OCI-LY7 (cell line): ENCODE measurements around the gene CNOT6. TPM values are rescaled to one million over a fixed set of nuclear protein-coding genes. Genes with fewer than 3 reads are reported as not detected.
A peak's percentile ranks its signal among the peaks of the same experiment; 100 is the strongest.
"Not testable (repeated sequence)": the region's sequence is repeated elsewhere in the genome, so short reads cannot be mapped to it uniquely, and the experiment has no call there.

Experiments used
- BruUV-seq: library from RNA; stranded (reverse); fragments of 400-500 nt; replicated peaks from 2 replicates; lab custom pipeline; 2021; lab: Mats Ljungman, UMichigan
- CTCF ChIA-PET: fragments of 300-600 bp; sonication (Branson Sonifier 250); formaldehyde crosslinking; loops from one replicate; lab custom pipeline; 2022; ENCODE audit warnings: antibody characterized with exemption; ENCODE audit not compliant: unreplicated experiment; lab: Charles Lee
- POLR2A ChIA-PET: fragments of 300-600 bp; sonication (Branson Sonifier 250); formaldehyde crosslinking; loops from one replicate; lab custom pipeline; 2022; ENCODE audit warnings: antibody characterized with exemption; lab: Charles Lee
- DNase-seq: peaks from one replicate; pipeline ENCODE4 v3.0.0-alpha.2; 2015; ENCODE audit warnings: low spot score
- H2AFZ ChIP-seq: fragments of 200-600 bp; sonication (generic), shearing (Covaris generic); 2 replicates; pipeline ENCODE4 v1.6.1; 2014; ENCODE audit warnings: mild to moderate bottlenecking, antibody characterized with exemption, low read length, moderate library complexity
- H3K27ac ChIP-seq: fragments of 200-600 bp; sonication (generic); 2 replicates; pipeline ENCODE4 v1.5.1; 2014; ENCODE audit warnings: mixed run types, low read depth, mild to moderate bottlenecking, moderate library complexity, low read length, inconsistent platforms; ENCODE audit not compliant: poor library complexity, severe bottlenecking
- H3K36me3 ChIP-seq: fragments of 200-600 bp; sonication (generic); 2 replicates; pipeline ENCODE4 v1.6.1; 2014; ENCODE audit warnings: mild to moderate bottlenecking, antibody characterized with exemption, low read length, moderate library complexity, mixed read lengths; ENCODE audit not compliant: insufficient read depth
- H3K4me1 ChIP-seq: fragments of 200-600 bp; sonication (generic); 2 replicates; pipeline ENCODE4 v1.5.1; 2014; ENCODE audit warnings: mild to moderate bottlenecking, low read length; ENCODE audit not compliant: insufficient read depth, poor library complexity, severe bottlenecking
- H3K4me2 ChIP-seq: fragments of 200-600 bp; sonication (generic); 2 replicates; pipeline ENCODE4 v1.6.1; 2014; ENCODE audit warnings: mild to moderate bottlenecking, low read length
- H3K4me3 ChIP-seq: fragments of 200-600 bp; sonication (generic); 2 replicates; pipeline ENCODE4 v1.5.1; 2014; ENCODE audit warnings: mild to moderate bottlenecking, low read depth, low read length; ENCODE audit not compliant: poor library complexity, severe bottlenecking
- H3K79me2 ChIP-seq: fragments of 200-600 bp; sonication (generic); 2 replicates; pipeline ENCODE4 v1.6.1; 2016; ENCODE audit warnings: low read depth, mild to moderate bottlenecking, low read length, moderate library complexity, mixed read lengths; ENCODE audit not compliant: insufficient read depth
- H3K9me2 ChIP-seq: fragments of 200-600 bp; sonication (generic); 2 replicates; pipeline ENCODE4 v1.6.1; 2016; ENCODE audit warnings: mild to moderate bottlenecking, low read length, mixed read lengths; ENCODE audit not compliant: insufficient read depth
- H3K9me3 ChIP-seq: fragments of 200-600 bp; sonication (generic); 2 replicates; pipeline ENCODE4 v1.6.1; 2014; ENCODE audit warnings: mild to moderate bottlenecking, mixed run types, low read length, mixed read lengths
- H4K20me1 ChIP-seq: fragments of 200-600 bp; sonication (generic); 2 replicates; pipeline ENCODE4 v1.6.1; 2014; ENCODE audit warnings: mild to moderate bottlenecking, antibody characterized with exemption, low read length, moderate library complexity, mixed read lengths; ENCODE audit not compliant: insufficient read depth
- EZH2phosphoT487 ChIP-seq: fragments of 200-600 bp; sonication (generic); IDR thresholded peaks from 2 replicates; pipeline ENCODE4 v1.6.1; 2018; ENCODE audit warnings: low read depth, borderline replicate concordance, mild to moderate bottlenecking, mixed run types, antibody characterized with exemption, low read length, moderate library complexity, mixed read lengths
- intact Hi-C: fragments of 100-400 bp; cut with micrococcal nuclease; formaldehyde crosslinking; loops from one replicate; pipeline ENCODE4 v1.10.0; 2022; ENCODE audit not compliant: unreplicated experiment
- total RNA-seq, 2 experiments: library from RNA; depleted of rRNA in 1 of 2; stranded (reverse); fragments of >200 nt in 1 of 2; shearing (Covaris generic) in 1 of 2; gene quantifications; 2 replicates each; pipeline ENCODE4 v1.2.3, GENCODE V29; 2014 to 2022
- TF ChIP-seq, protein P1 (sequence below): fragments of 200-600 bp; sonication (generic); conservative IDR thresholded peaks from 2 replicates; pipeline ENCODE4 v1.5.1; 2014; ENCODE audit warnings: mild to moderate bottlenecking, antibody characterized with exemption, low read length, moderate library complexity, mixed read lengths

CNOT6 gene
- total RNA-seq, 2 experiments from 2014 or later: 9.4 to 30.1 TPM

DNA sequence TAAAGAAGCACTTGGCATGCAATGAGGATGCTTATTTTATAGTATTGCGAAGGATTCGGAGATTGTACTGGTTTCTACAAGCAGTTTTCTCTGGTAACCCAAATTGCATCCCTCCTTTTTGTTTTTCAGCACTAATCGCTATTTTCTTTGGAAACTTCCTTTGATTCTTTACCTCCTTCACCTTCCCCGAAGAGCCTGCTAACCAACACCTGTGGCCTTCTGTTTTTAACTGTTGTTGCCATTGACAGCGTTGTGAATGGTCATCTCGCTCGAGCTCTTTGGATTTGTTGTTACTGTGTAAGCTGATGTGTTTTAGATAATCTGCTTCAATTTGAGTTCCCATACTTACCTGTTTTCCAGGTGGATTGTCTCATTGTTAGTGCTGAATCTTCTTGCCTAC is 1.1 kb downstream of the CNOT6 start:
- POLR2A ChIA-PET: no interaction called here
- Histone ChIP-seq H3K9me2 (no peaks in the 10 kb centered on the region), H3K4me2 (peak overlapping the region; percentile 86), H2AFZ (peak overlapping the region; percentile 1; the same call in 1 of the 2 replicates), H3K79me2 (peaks cover 51% of the 10 kb centered on the region), H3K4me3 (peak overlapping the region; percentile 87), H4K20me1 (peaks cover 19% of the 10 kb centered on the region; the same call in 1 of the 2 replicates), H3K9me3 (peaks cover 4% of the 10 kb centered on the region), H3K36me3 (peaks cover 43% of the 10 kb centered on the region), H3K4me1 (peaks cover 18% of the 10 kb centered on the region), H3K27ac (peak overlapping the region; percentile 66)
- DNase-seq: no peak
- CTCF ChIA-PET: interaction anchor here (0.6 kb wide), 1 partner anchor 805 kb away, joined by 3 read pairs; no protein-coding TSS in a partner anchor
- BruUV-seq: no TSS peak
- TF ChIP-seq, protein P1, sequence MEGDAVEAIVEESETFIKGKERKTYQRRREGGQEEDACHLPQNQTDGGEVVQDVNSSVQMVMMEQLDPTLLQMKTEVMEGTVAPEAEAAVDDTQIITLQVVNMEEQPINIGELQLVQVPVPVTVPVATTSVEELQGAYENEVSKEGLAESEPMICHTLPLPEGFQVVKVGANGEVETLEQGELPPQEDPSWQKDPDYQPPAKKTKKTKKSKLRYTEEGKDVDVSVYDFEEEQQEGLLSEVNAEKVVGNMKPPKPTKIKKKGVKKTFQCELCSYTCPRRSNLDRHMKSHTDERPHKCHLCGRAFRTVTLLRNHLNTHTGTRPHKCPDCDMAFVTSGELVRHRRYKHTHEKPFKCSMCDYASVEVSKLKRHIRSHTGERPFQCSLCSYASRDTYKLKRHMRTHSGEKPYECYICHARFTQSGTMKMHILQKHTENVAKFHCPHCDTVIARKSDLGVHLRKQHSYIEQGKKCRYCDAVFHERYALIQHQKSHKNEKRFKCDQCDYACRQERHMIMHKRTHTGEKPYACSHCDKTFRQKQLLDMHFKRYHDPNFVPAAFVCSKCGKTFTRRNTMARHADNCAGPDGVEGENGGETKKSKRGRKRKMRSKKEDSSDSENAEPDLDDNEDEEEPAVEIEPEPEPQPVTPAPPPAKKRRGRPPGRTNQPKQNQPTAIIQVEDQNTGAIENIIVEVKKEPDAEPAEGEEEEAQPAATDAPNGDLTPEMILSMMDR: no peak
- TF ChIP-seq EZH2phosphoT487: no peak
- intact Hi-C loops: loop anchor here (5.0 to 10.0 kb wide), 2 partner anchors 112 to 670 kb away; partner anchors contain the start of gene SQSTM1

DNA sequence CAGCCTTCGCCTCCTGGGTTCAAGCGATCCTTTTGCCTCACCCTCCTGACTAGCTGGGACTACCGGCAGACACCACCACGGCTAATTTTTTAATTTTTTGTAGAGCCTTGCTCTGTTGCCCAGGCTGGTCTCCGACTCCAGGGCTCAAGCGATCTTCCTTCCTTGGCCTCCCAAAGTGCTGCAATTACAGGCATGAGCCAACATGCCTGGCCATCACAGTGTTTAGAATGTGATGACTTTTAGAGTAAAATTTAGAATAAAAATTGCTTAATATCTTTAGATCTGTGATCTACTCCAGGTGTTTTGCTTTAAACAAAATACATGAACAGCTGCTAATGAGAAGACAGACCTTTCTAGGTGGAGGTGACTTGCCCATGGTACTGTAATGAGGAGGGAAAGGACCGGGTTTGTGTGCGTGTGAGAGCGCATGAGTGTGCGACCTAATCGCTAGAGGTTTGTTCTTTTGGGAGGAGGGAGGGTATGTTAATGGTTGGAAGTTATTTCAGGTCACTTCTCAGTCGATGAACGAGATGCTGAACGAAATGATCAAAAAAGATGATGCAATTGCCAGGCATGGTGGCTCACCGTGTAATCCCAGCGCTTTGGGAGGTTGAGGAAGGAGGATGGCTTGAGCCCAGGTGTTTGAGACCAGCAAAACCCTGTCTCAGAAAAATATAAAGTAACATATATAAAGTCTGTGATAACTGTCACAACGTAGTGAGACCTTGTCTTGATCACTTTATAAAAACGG is 2.0 kb downstream of the CNOT6 start:
- peaks cover 18% of the 10 kb centered on the region for H3K4me1 ChIP-seq
- TF ChIP-seq EZH2phosphoT487: no peak
- TF ChIP-seq, protein P1: no peak
- H3K4me2 ChIP-seq: peak overlapping the region; percentile 86
- H3K27ac ChIP-seq: no peak overlapping the region
- ChIA-PET CTCF (no interaction called here), POLR2A (no interaction called here)
- intact Hi-C loops: loop anchor here (5.0 to 10.0 kb wide), 2 partner anchors 111 to 671 kb away; partner anchors contain the start of gene SQSTM1
- H3K79me2 ChIP-seq: peaks cover 60% of the 10 kb centered on the region
- TSS peak; percentile 56 for BruUV-seq
- DNase-seq: no peak
- peaks cover 27% of the 10 kb centered on the region for H4K20me1 ChIP-seq
- peak overlapping the region; percentile 87 for H3K4me3 ChIP-seq
- H2AFZ ChIP-seq: no peak overlapping the region
- no peaks in the 10 kb centered on the region for H3K9me2 ChIP-seq
- H3K9me3 ChIP-seq: peaks cover 4% of the 10 kb centered on the region
- H3K36me3 ChIP-seq: peaks cover 51% of the 10 kb centered on the region

DNA sequence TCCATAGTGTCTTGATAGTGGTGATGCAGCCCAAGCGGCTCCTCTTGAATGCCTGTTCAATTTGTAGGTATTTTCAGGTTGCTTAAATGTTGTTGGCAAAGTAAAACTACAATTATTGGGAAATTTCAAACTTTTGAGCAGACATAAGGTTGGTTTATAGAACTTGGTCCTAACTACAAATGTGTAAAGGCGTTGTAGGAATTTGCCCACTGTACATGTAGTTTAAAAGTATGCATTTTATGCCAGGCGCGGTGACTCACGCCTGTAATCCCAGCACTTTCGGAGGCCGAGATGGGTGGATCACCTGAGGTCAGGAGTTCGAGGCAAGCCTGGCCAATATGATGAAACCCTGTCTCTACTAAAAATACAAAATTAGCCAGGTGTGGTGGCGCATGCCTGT is 2.6 kb downstream of the CNOT6 start:
- Histone ChIP-seq H3K4me1 (peaks cover 18% of the 10 kb centered on the region), H3K36me3 (peaks cover 57% of the 10 kb centered on the region), H3K4me2 (0 out of 2 replicates have a peak overlapping the region, but pooled peaks have one; percentile 86), H3K79me2 (peaks cover 66% of the 10 kb centered on the region), H4K20me1 (peaks cover 32% of the 10 kb centered on the region)
- H3K9me2 ChIP-seq, BruUV-seq, H2AFZ ChIP-seq, DNase-seq, POLR2A ChIA-PET, CTCF ChIA-PET, H3K9me3 ChIP-seq, H3K4me3 ChIP-seq, H3K27ac ChIP-seq: not testable (repeated sequence)
- intact Hi-C loops: loop anchor here (5.0 to 10.0 kb wide), 2 partner anchors 110 to 672 kb away; partner anchors contain the start of gene SQSTM1

DNA sequence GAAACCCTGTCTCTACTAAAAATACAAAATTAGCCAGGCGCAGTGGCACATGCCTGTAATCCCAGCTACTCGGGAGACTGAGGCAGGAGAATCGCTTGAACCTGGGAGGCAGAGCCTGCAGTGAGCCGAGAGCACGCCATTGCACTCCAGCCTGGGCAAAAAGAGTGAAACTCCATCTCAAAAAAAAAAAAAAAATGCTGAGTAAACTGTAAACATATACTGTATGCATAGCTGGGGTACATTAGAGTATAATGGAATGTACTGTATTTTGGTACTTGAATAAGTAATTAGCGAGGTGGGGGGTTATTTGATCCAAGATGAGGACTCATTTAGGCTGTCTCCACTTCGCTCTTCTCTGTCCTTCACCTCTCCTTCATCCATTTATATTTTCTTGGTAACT is 3.7 kb downstream of the CNOT6 start:
- H4K20me1 ChIP-seq: peaks cover 32% of the 10 kb centered on the region

More for the DNA sequence above, 3.7 kb downstream of the CNOT6 start:
- intact Hi-C loops: loop anchor here (5.0 to 10.0 kb wide), 2 partner anchors 109 to 673 kb away; partner anchors contain the start of gene SQSTM1
- Histone ChIP-seq H3K4me1 (peaks cover 18% of the 10 kb centered on the region), H3K36me3 (peaks cover 68% of the 10 kb centered on the region), H3K79me2 (peaks cover 77% of the 10 kb centered on the region)
- H3K4me2 ChIP-seq, H3K9me3 ChIP-seq, H2AFZ ChIP-seq, DNase-seq, H3K4me3 ChIP-seq, H3K27ac ChIP-seq, CTCF ChIA-PET, BruUV-seq, H3K9me2 ChIP-seq: not testable (repeated sequence)
- POLR2A ChIA-PET: interaction anchor here (0.5 to 0.7 kb wide), 2 partner anchors 138 to 470 kb away, joined by 3 read pairs; no protein-coding TSS in a partner anchor
